Retinal pigment epithelial cell (primary cell): ENCODE data around the gene POLDIP3.
"Not testable (repeated sequence)": the region's sequence is repeated elsewhere in the genome, so short reads cannot be mapped to it uniquely, and the experiment has no call there.

Experiments used
- DNase-seq: peaks from one replicate; pipeline ENCODE4 v3.0.0-alpha.2; 2010; ENCODE audit warnings: low read depth
- H3K4me3 ChIP-seq: 2 replicates; pipeline ENCODE4 v1.5.1; 2011; ENCODE audit warnings: mild to moderate bottlenecking, low read length, control low read depth, moderate library complexity
- CTCF ChIP-seq: conservative IDR thresholded peaks from 2 replicates; pipeline ENCODE4 v1.5.1; 2011; ENCODE audit warnings: low read depth, low read length, control low read depth, inconsistent platforms

POLDIP3 gene

GRCh38 chr22:42536166-42536565, 78.5 kb downstream of the POLDIP3 start:
- no peak for TF ChIP-seq CTCF
- no peak overlapping the region for H3K4me3 ChIP-seq
- no peak for DNase-seq

DNA sequence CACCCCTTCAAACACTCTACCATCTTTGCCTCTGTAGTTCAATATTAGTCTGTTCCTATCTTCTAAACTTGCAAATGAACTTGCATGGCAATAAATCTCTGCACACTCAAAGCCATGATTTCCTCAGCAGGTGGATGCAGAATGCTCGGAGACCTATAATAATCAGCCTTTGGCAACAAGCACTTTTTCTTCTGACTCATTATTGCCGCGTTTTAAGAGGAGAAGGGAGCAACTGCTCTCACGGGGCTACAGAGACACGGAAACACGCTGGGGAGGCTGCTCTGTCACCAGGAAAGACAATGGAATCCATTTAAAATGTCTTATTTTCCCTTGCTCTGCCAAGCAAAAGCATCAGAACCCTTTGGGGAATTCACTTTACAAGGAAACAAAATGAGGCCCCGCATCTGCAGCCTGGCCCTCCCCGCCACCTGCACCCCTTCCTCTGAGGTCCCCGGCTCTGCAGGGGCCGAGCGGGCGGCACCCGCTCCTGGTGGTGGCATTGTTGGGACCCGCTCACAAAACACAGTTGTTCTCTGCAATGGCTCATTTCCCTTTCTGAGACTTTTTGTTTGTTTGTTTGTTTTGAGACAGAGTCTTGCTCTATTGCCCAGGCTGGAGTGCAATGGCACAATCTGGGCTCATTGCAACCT, 79.5 kb downstream of the POLDIP3 start:
- H3K4me3 ChIP-seq, DNase-seq: not testable (repeated sequence)
